Tibial artery (tissue), 4 donors: Measurements from ENCODE around the gene TARP.
"Not testable (repeated sequence)": the region's sequence is repeated elsewhere in the genome, so short reads cannot be mapped to it uniquely, and the experiment has no call there.

ENCODE experiments used
- DNase-seq, 2 donors: peaks; one replicate each; pipeline ENCODE4 v3.0.0-alpha.2; 2019
- H3K27ac ChIP-seq, 2 donors: fragments of 200-600 bp; sonication (generic) in 1 of 2; 1 replicate in 1 of 2; 2 replicates in 1 of 2; pipeline ENCODE4 v1.5.1; 2018 to 2019; ENCODE audit warnings: mild to moderate bottlenecking in 1 of 2
- H3K27me3 ChIP-seq, 2 donors: fragments of 200-600 bp; sonication (generic) in 1 of 2; one replicate each; pipeline versions ENCODE4 v1.5.1 to v1.6.0; 2016 to 2019
- H3K36me3 ChIP-seq, 3 donors: fragments of 200-600 bp; sonication (generic) in 2 of 3; one replicate each; pipeline ENCODE4 v1.5.1; 2016 to 2019; ENCODE audit warnings: mild to moderate bottlenecking in 2 of 3
- H3K4me1 ChIP-seq, 4 donors: fragments of 200-600 bp; sonication (generic) in 2 of 4; 1 replicate in 3 of 4; 2 replicates in 1 of 4; pipeline ENCODE4 v1.5.1; 2016 to 2019
- H3K4me3 ChIP-seq, 2 donors: fragments of 200-600 bp; sonication (generic) in 1 of 2; 1 replicate in 1 of 2; 2 replicates in 1 of 2; pipeline ENCODE4 v1.5.1; 2018 to 2019; ENCODE audit warnings: mild to moderate bottlenecking in 2 of 2
- H3K9me3 ChIP-seq, 3 donors: fragments of 200-600 bp; sonication (generic) in 1 of 3; one replicate each; pipeline ENCODE4 v1.5.1; 2016 to 2019
- CTCF ChIP-seq, 2 experiments: fragments of 200-600 bp in 1 of 2; fragments of 450-650 bp in 1 of 2; IDR thresholded peaks; one replicate each; pipeline ENCODE4 v1.5.1; 2017 to 2019; ENCODE audit warnings: antibody characterized with exemption in 2 of 2, mild to moderate bottlenecking in 1 of 2, moderate library complexity in 1 of 2
- intact Hi-C: fragments of 100-400 bp; cut with DNase I; formaldehyde crosslinking; loops from one replicate; pipeline ENCODE4 v1.15.0; 2023; ENCODE audit warnings: low total_unique reads

Gene TARP

GRCh38 chr7:38241071-38241470 lies 32.4 kb downstream of the TARP start:
- H3K36me3 ChIP-seq = no peaks in the 10 kb centered on the region

GRCh38 chr7:38239129-38239528 lies 34.3 kb downstream of the TARP start:
- H3K4me3 ChIP-seq, DNase-seq, H3K4me1 ChIP-seq, H3K27ac ChIP-seq, intact Hi-C loops, H3K9me3 ChIP-seq, H3K27me3 ChIP-seq, H3K36me3 ChIP-seq: not testable (repeated sequence)

More at GRCh38 chr7:38241071-38241470, 32.4 kb downstream of the TARP start:
- no peak overlapping the region for H3K27ac ChIP-seq
- TF ChIP-seq CTCF (IDR thresholded peaks at IDR 0.05) = no peak
- H3K4me1 ChIP-seq = no peaks in the 10 kb centered on the region
- no peak overlapping the region for H3K4me3 ChIP-seq
- no peaks in the 10 kb centered on the region for H3K9me3 ChIP-seq
- DNase-seq = no peak
- intact Hi-C loops = no loop called here
- H3K27me3 ChIP-seq = no peaks in the 10 kb centered on the region

- H3K36me3 ChIP-seq = peaks cover 0 to 23% (median 5%) of the 10 kb centered on the region in 3 donors
- H3K4me3 ChIP-seq = no peak overlapping the region
- no peaks in the 10 kb centered on the region for H3K4me1 ChIP-seq
- DNase-seq = no peak
- no peak for TF ChIP-seq CTCF (IDR thresholded peaks at IDR 0.05)
- H3K27me3 ChIP-seq = no peaks in the 10 kb centered on the region
- H3K27ac ChIP-seq = no peak overlapping the region
- intact Hi-C loops = no loop called here
- no peaks in the 10 kb centered on the region for H3K9me3 ChIP-seq
Observed at GRCh38 chr7:38235606-38236005, 37.8 kb downstream of the TARP start.

GRCh38 chr7:38234759-38235158 lies 38.7 kb downstream of the TARP start:
- H3K9me3 ChIP-seq, intact Hi-C loops, H3K4me1 ChIP-seq, H3K4me3 ChIP-seq, H3K27me3 ChIP-seq, H3K27ac ChIP-seq, DNase-seq: not testable (repeated sequence)
- peaks cover 6 to 31% (median 14%) of the 10 kb centered on the region in 3 donors for H3K36me3 ChIP-seq

- no peak overlapping the region for H3K4me3 ChIP-seq
- no peak for TF ChIP-seq CTCF (IDR thresholded peaks at IDR 0.05)
- intact Hi-C loops = no loop called here
- no peaks in the 10 kb centered on the region for H3K9me3 ChIP-seq
- DNase-seq = no peak
- no peaks in the 10 kb centered on the region for H3K27me3 ChIP-seq
- H3K27ac ChIP-seq = no peak overlapping the region
- H3K4me1 ChIP-seq = no peaks in the 10 kb centered on the region
- H3K36me3 ChIP-seq = peaks cover 23 to 49% (median 30%) of the 10 kb centered on the region in 3 donors
Observed at GRCh38 chr7:38232502-38233366, 40.7 kb downstream of the TARP start.

GRCh38 chr7:38229884-38230642 lies 43.4 kb downstream of the TARP start:
- Histone ChIP-seq H3K4me3 (no peak overlapping the region), H3K9me3 (no peaks in the 10 kb centered on the region), H3K27ac (no peak overlapping the region), H3K4me1 (no peaks in the 10 kb centered on the region), H3K36me3 (peaks cover 33 to 65% (median 44%) of the 10 kb centered on the region in 3 donors), H3K27me3 (no peaks in the 10 kb centered on the region)
- no peak for TF ChIP-seq CTCF (IDR thresholded peaks at IDR 0.05)
- DNase-seq = no peak
- intact Hi-C loops = no loop called here
